A172 (cell line): ENCODE data around the gene PUS10. TPM values are rescaled to one million over a fixed set of nuclear protein-coding genes. Genes with fewer than 3 reads are reported as not detected.
A peak's percentile ranks its signal among the peaks of the same experiment; 100 is the strongest.

Experiments used
- DNase-seq: peaks from one replicate; pipeline ENCODE4 v3.0.0-alpha.2; 2015; ENCODE audit warnings: low spot score
- total RNA-seq: library from RNA; depleted of rRNA; stranded (reverse); fragments of >200 nt; shearing (Covaris generic); gene quantifications from 2 replicates; pipeline ENCODE4 v1.2.3, GENCODE V29; 2014

PUS10 gene
- total RNA-seq, 1 experiment from 2014 or later: 5.0 TPM

DNA sequence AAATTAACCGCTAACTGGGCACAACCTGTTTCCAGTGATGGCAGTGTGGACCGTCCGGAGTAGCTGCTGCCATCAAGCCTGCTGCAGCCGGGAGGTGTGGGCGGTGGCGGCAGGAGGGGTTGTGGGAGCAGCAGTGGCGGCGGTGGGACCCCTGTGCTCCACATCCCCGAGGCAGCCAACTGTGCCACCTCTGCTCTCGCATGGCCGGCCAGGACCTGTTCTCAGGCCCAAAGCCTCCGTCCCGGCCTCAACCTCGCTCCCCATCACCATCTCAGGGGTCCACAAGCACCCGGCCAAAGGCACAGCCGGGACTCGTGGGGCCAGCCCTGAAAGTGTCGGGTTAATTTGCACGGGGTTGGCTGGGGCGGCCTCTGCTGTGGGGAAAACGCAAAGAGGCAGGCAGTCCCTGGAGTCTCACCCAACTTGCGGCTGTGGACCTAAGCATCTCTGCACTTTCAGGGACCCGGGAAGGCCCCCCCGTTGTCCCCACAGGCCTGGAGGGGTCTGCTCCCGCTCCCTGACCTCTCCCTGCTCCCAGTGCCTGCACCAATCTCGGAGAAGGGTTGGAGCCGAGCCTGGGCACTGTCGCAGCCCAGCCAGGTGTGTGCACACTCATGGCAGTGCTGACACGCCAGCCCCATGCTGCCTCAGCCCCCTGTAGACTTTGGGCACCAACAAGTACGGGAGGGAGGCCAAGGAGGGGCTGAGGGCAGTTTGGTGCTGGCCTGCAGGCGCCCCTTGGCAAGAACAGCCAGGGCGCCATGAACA is 45.0 kb downstream of the PUS10 start:
- DNase-seq: no peak

DNA sequence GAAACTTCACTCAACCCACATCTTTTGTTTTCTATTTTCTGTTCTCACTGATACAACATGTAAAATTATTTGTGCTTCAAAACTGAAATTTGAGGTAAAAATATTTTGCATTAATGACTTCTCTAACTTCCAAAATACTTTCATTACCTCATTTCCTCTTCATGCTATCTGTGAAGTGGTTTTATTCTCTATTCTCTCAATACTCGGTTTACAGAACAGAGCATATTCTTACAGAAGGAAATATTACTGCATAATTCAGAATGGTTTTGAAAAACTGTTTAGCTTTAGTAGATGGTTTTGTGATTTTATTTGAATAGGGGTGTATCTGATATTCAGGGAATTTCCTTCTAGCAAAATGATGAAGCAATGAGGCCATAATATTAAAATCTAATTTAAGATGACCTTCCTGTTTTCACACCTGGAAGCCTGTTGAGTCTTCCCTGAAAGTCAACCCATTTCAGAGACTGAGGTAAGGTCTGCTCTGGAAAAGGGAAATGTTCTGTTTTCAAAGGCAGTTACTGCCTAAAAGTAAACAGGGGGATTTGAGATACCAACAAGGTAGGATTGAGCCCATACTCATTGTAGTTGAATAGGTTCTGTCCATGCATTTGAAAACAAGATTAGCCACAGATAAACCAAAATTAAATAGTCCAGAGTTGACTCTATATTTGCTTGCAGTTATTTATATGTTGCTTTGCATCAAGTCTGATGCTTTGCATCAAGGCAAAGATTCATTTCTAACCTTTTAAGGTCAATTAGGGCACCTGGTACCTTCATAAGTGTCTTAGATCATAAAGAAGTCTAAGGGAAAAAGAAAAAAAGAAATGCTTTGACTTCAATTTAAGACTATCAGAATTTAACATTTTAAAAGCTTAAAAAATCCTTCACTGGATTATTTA is 51.3 kb downstream of the PUS10 start:
- DNase-seq: no peak

GRCh38 chr2:60965499-60965785 is 52.6 kb downstream of the PUS10 start:
- no peak for DNase-seq

- DNase-seq: no peak
These were observed 53.2 kb downstream of the PUS10 start for GRCh38 chr2:60964651-60965498.

GRCh38 chr2:60963190-60963589 is 54.9 kb downstream of the PUS10 start:
- DNase-seq: no peak

GRCh38 chr2:60962528-60962927 is 55.5 kb downstream of the PUS10 start:
- no peak for DNase-seq

DNA sequence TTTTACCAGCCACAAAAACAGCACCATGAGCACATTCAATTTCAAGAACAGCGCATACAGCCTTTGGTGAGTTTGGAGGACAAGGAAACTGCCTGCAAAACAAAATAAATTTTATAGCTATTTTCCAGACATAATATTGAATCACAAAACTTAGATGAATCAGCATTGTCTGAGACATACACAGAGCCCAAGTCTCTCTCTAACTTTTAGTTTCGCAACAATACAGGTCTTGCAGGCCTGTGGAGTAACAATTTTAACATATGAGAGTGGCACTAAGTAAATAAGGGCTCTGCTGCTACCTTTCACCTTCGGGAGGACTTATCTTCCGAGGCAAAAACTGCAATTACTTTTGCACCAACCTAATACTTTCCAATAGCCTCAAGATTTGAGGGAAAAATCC is 56.6 kb downstream of the PUS10 start:
- DNase-seq: no peak

- no peak for DNase-seq
These were observed 57.3 kb downstream of the PUS10 start for GRCh38 chr2:60960706-60961105.

DNA sequence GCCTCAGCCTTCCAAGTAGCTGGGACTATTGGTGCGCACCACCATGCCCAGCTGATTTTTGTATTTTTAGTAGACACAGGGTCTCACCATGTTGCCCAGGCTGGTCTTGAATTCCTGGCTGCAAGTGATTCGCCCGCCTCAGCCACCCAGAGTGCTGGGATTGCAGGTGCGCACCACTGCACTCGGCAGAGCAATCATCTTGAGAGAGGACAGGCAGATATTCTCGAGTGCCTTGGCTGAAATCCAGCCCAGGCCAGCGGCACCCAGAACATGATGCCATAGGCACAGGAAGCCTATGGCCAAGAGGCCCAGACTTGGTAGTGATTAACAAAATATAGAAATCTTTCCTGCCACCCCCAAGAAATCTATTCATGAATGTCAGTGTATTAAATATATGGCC is 58.6 kb downstream of the PUS10 start:
- no peak for DNase-seq

DNA sequence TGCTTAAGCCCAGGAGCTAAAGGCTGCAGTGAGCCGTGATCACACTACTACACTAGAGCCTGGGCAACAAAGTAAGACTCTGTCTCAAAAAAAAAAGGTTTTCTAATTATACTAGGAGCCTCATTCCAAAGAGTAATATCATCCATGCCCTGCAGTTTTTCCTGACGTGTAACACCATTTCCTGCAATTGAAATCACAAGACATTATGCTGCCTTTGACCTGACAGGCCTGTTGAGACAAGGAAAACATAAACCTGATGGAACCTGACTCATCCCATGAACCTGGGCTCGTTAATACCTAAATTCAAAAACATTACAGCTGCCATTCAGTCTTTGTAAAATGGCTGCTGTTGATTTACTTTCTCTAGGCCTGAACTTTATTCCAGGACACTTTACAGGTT is 59.3 kb downstream of the PUS10 start:
- DNase-seq: peak; percentile 53

DNA sequence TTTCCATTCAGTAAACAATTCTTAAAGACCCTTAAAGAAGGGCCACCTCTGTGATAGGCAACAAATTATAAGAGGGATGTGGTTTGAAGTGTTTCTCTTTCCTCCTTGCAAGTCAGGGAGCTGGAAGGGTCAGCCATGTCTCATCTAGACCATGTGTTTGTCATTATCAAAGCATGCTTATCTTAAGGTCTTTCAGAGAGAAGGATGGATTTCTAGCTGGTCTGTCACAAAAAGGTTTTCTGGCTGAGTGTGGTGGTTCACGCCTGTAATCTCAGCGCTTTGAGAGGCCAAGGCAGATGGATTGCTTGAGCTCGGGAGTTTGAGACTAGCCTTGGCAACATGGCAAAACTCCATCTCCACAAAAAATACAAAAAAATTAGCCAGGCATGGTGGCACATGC is 59.7 kb downstream of the PUS10 start:
- peak; percentile 3 for DNase-seq

DNA sequence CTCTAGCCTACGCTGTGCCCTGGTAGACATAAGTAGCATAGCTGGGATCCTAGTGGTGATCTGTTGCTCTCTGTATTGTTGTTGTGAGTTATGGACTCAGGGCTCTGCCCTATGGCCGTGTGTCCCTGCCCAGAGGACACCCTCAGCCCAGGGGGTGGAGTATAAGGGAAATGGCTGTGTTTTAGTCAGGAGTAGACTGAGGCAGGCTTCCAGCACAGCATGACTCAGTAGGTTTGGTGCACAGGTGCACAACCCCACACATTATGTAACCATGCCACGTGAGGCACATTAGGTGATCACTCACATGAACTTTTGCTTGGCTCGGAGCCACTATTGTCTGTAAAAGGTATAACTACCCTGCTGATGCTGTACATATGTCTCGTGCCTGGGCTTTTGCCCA is 60.4 kb downstream of the PUS10 start:
- DNase-seq: no peak

- DNase-seq: no peak
These were observed 60.8 kb downstream of the PUS10 start for GRCh38 chr2:60957224-60957623.

GRCh38 chr2:60954139-60954538 is 63.9 kb downstream of the PUS10 start:
- no peak for DNase-seq

DNA sequence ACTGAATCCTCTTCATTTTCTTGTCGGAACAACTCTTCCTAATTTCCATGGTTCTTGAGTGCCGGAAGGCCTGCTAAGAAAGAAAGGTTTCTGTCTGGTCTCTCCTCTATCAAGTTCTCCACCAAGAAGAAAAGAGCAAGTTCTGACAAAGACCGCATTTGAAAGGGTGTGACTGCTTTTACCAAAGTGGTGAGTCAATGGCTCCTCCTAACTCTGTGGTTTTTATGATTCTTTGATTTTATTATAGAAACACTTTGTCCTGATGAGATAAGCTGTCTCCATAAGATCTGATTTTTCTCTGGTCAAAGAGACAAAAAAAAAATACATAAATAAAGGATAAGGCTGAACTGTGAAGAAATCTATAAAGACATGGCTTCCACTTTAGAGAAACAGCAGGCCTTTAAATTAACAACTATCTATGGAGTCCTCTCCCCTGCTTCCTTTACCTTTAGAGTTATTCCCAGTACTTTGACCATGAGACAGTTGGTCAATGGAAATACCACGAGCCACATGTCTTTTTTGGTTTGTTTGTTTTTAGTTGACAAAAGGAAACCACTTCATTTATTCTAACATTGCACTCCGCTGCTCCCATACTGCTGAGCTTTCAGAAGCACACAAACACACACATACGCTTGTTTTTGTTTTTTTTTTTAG is 69.0 kb downstream of the PUS10 start:
- DNase-seq: peak; percentile 72

DNA sequence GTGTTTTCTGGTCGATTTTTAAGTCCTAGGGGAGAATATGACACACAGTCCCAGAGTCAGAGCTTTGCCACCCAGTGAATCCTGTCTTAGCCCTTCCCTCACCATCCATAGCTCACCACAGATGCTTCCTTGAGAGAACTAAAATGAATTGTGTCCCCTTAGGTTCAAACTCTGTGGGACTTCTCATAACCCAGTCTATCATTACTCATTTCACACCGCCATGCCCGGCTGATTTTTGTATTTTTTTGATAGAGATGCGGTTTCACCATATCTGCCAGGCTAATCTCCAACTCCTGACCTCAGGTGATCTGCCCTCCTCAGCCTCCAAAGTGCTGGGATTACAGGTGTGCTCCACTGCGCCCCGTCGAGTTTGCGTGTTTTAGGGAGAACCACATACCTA is 69.9 kb downstream of the PUS10 start:
- DNase-seq: no peak

GRCh38 chr2:60947056-60947455 is 71.0 kb downstream of the PUS10 start:
- DNase-seq: no peak

GRCh38 chr2:60945341-60945740 is 72.7 kb downstream of the PUS10 start:
- no peak for DNase-seq

GRCh38 chr2:60939622-60940021 is 78.4 kb downstream of the PUS10 start:
- DNase-seq: no peak

GRCh38 chr2:60938301-60938700 is 79.8 kb downstream of the PUS10 start:
- no peak for DNase-seq

DNA sequence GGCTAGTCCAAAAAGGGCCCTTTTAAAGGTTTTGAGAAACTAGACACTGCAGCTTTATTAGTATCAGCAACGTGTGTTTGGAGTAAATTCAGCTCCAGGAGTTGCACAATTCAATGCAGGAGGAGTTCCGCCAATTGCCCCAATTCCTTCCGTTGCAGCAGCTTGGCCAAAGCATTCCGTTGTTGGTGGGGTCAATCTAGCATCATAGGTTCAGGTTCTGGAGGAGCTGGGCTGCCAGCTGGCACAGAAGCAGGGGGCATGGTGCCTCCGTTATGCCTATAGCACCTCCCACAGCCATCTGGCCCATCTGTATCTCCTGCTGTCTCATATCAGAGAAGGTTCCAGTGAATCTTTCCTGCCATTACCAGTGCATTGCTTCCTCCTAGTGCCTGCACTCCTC is 81.3 kb downstream of the PUS10 start:
- DNase-seq: no peak

GRCh38 chr2:60934165-60934722 is 83.8 kb downstream of the PUS10 start:
- DNase-seq: no peak
